CD4-positive, alpha-beta T cell (primary cell): ENCODE results near the gene STAT3. TPM values are rescaled to one million over a fixed set of nuclear protein-coding genes. Genes with fewer than 3 reads are reported as not detected.
"Not testable (repeated sequence)": the region's sequence is repeated elsewhere in the genome, so short reads cannot be mapped to it uniquely, and the experiment has no call there.

Experiments
- ATAC-seq: fragments of 200-7000 bp; cut with Tn5 transposase; one replicate; pipeline ENCODE4 v1.10.0; 2022; ENCODE audit warnings: mild to moderate bottlenecking; ENCODE audit not compliant: poor library complexity
- CTCF ChIA-PET: fragments of 350-600 bp; sonication (Branson Sonifier 250); formaldehyde crosslinking; loops from one replicate; lab custom pipeline; 2021; ENCODE audit warnings: antibody characterized with exemption, inconsistent platforms; lab: Charles Lee
- POLR2A ChIA-PET: fragments of 350-600 bp; sonication (Branson Sonifier 250); formaldehyde crosslinking; loops from one replicate; lab custom pipeline; 2021; ENCODE audit warnings: antibody characterized with exemption, inconsistent platforms; lab: Charles Lee
- DNase-seq, 14 experiments: peaks; one replicate each; pipeline ENCODE4 v3.0.0-alpha.2; 2013 to 2020; ENCODE audit warnings: mixed read lengths in 2 of 14
- H3K27ac ChIP-seq, 2 donors: one replicate each; pipeline versions ENCODE4 v1.5.1 to v1.7.0; 2013; ENCODE audit warnings: low read length in 2 of 2, low read depth in 1 of 2, mild to moderate bottlenecking in 1 of 2
- H3K27me3 ChIP-seq, 2 experiments: 1 replicate in 1 of 2; 2 replicates in 1 of 2; pipeline versions ENCODE4 v1.6.1 to v1.7.0; 2013; ENCODE audit warnings: low read length in 2 of 2, control low read depth in 1 of 2, mild to moderate bottlenecking in 1 of 2, moderate library complexity in 1 of 2; ENCODE audit not compliant: insufficient read depth in 2 of 2, control insufficient read depth in 1 of 2
- H3K36me3 ChIP-seq: one replicate; pipeline ENCODE4 v1.6.1; 2013; ENCODE audit warnings: low read length, control low read depth; ENCODE audit not compliant: insufficient read depth
- H3K4me1 ChIP-seq: one replicate; pipeline ENCODE4 v1.6.1; 2013; ENCODE audit warnings: low read length, control low read depth; ENCODE audit not compliant: insufficient read depth
- H3K4me3 ChIP-seq: one replicate; pipeline ENCODE4 v1.5.1; 2013; ENCODE audit warnings: mild to moderate bottlenecking, low read length, moderate library complexity
- H3K9me3 ChIP-seq, 2 experiments: 1 replicate in 1 of 2; 2 replicates in 1 of 2; pipeline versions ENCODE4 v1.6.1 to v1.7.0; 2013; ENCODE audit warnings: low read length in 2 of 2, mild to moderate bottlenecking in 2 of 2, control low read depth in 1 of 2, moderate library complexity in 1 of 2; ENCODE audit not compliant: control insufficient read depth in 1 of 2, insufficient read depth in 1 of 2
- H3K27ac Mint-ChIP-seq: one replicate; pipeline ENCODE4 v1.8.0; 2020; ENCODE audit warnings: mixed read lengths
- H3K27me3 Mint-ChIP-seq: one replicate; pipeline ENCODE4 v1.8.0; 2021; ENCODE audit warnings: mixed read lengths
- H3K36me3 Mint-ChIP-seq: one replicate; pipeline ENCODE4 v1.8.0; 2021; ENCODE audit warnings: low read depth, mixed read lengths
- H3K4me1 Mint-ChIP-seq: one replicate; pipeline ENCODE4 v1.8.0; 2021; ENCODE audit warnings: low read depth, mixed read lengths
- H3K4me3 Mint-ChIP-seq: one replicate; pipeline ENCODE4 v1.8.0; 2020; ENCODE audit warnings: mild to moderate bottlenecking, mixed read lengths
- H3K9me3 Mint-ChIP-seq: one replicate; pipeline ENCODE4 v1.8.0; 2020; ENCODE audit warnings: mixed read lengths
- intact Hi-C, 2 experiments: fragments of 100-400 bp; cut with DNase I in 1 of 2; cut with micrococcal nuclease in 1 of 2; formaldehyde crosslinking; loops; one replicate each; pipeline versions ENCODE4 v1.15.1 to v1.9.0; 2023 to 2025; cut with DNase I, micrococcal nuclease
- total RNA-seq, 174 experiments: library from RNA in 2 of 174; stranded (reverse) in 2 of 174; gene quantifications; one replicate each; pipeline ENCODE4 v1.2.3 and lab custom pipeline; 2021 to 2026
- TF ChIP-seq, protein P1 (sequence below): fragments of 200-600 bp; IDR thresholded peaks from one replicate; pipeline ENCODE4 v1.8.0; 2022; ENCODE audit warnings: antibody characterized with exemption, mild to moderate bottlenecking

The STAT3 gene
- total RNA-seq, 2 experiments from 2014 or later = 315 to 319 TPM

DNA sequence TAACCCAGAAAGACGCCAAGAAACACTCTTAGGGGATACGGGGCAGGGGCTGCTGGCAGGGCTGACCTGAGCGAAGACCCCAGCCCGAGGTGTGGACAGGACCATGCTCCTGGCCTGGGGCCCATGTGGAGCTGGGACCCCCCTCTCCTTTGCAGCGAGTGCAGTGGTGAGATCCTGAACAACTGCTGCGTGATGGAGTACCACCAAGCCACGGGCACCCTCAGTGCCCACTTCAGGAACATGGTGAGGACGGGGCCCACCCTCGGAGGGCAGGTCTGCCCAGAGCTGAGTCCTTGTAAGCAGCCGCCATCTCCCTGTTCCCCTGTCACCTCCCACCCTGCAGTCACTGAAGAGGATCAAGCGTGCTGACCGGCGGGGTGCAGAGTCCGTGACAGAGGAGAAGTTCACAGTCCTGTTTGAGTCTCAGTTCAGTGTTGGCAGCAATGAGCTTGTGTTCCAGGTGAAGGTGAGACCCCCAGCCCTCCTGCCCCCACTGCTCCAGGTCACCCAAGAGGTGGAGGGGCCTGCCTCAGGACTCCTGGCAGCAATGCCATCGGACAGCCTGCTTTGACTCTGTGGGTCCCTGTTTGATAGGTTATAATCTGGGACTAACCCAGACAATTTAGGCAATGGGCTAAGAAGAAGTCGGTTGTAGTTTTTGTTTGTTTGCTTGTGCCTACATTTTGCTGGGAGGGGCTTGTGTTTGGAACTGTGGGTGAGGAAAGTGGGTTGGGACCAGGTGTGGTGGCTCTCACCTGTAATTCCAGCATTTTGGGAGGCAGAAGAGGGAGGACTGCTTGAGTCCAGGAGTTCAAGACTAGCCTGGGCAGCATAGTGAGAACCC is 83.8 kb downstream of the STAT3 start:
- ATAC-seq (no peak), DNase-seq (no peak)
- H3K4me1 Mint-ChIP-seq = peaks cover 20% of the 10 kb centered on the region
- peaks cover 82% of the 10 kb centered on the region for H3K36me3 Mint-ChIP-seq
- Histone ChIP-seq H3K36me3 (peaks cover 77% of the 10 kb centered on the region), H3K27me3 (no peaks in the 10 kb centered on the region), H3K4me1 (peaks cover 20% of the 10 kb centered on the region), H3K9me3 (peaks cover 0 to 6% of the 10 kb centered on the region in 2 experiments), H3K27ac (no peak overlapping the region), H3K4me3 (no peak overlapping the region)
- H3K27ac Mint-ChIP-seq = peak overlapping the region; percentile 75
- no peak overlapping the region for H3K4me3 Mint-ChIP-seq
- H3K27me3 Mint-ChIP-seq = no peaks in the 10 kb centered on the region
- H3K9me3 Mint-ChIP-seq = no peaks in the 10 kb centered on the region
- intact Hi-C loops = no loop called here
- POLR2A ChIA-PET = interaction anchor here (1.5 to 1.6 kb wide), 2 partner anchors 10 to 84 kb away, joined by 4 to 6 read pairs; partner anchors contain the start of gene STAT3
- CTCF ChIA-PET = interaction anchor here (0.7 kb wide), 1 partner anchor 82 kb away, joined by 3 read pairs; no protein-coding TSS in a partner anchor
- TF ChIP-seq, protein P1, sequence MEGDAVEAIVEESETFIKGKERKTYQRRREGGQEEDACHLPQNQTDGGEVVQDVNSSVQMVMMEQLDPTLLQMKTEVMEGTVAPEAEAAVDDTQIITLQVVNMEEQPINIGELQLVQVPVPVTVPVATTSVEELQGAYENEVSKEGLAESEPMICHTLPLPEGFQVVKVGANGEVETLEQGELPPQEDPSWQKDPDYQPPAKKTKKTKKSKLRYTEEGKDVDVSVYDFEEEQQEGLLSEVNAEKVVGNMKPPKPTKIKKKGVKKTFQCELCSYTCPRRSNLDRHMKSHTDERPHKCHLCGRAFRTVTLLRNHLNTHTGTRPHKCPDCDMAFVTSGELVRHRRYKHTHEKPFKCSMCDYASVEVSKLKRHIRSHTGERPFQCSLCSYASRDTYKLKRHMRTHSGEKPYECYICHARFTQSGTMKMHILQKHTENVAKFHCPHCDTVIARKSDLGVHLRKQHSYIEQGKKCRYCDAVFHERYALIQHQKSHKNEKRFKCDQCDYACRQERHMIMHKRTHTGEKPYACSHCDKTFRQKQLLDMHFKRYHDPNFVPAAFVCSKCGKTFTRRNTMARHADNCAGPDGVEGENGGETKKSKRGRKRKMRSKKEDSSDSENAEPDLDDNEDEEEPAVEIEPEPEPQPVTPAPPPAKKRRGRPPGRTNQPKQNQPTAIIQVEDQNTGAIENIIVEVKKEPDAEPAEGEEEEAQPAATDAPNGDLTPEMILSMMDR = no peak

DNA sequence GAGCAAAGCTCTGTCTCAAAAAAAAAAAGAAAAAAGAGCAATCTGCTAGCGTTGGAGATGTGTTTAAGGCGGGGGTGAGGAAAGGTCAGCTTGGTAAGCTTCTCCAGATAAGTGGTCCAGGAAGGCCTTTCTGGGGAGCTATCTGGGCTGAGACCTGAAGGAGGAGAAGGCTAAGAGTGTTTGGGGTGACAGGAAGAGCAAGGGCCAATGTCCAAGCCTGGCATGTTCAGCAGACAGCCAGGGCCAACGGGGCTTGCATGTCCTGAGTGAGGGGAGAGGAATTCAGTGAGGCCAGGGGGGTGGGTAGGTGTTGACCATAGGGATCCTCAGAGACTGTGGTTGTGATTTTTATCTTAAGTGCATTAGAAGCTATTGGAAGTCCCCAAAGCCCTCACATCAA is 84.5 kb downstream of the STAT3 start:
- no peaks in the 10 kb centered on the region for H3K27me3 ChIP-seq
- peaks cover 0 to 4% of the 10 kb centered on the region in 2 experiments for H3K9me3 ChIP-seq
- Mint-ChIP-seq H3K27me3 (no peaks in the 10 kb centered on the region), H3K4me1 (peaks cover 17% of the 10 kb centered on the region), H3K36me3 (peaks cover 79% of the 10 kb centered on the region), H3K9me3 (no peaks in the 10 kb centered on the region), H3K27ac (peak overlapping the region; percentile 13), H3K4me3 (peak overlapping the region; percentile 10)
- DNase-seq (no peak), ATAC-seq (no peak)
- intact Hi-C loops = no loop called here
- H3K36me3 ChIP-seq = peaks cover 77% of the 10 kb centered on the region
- no peak overlapping the region for H3K27ac ChIP-seq
- H3K4me1 ChIP-seq = peaks cover 20% of the 10 kb centered on the region
- no peak overlapping the region for H3K4me3 ChIP-seq
- CTCF ChIA-PET = interaction anchor here (0.5 kb wide), 1 partner anchor 113 kb away, joined by 3 read pairs; no protein-coding TSS in a partner anchor
- TF ChIP-seq, protein P1 = no peak
- POLR2A ChIA-PET = interaction anchor here (1.1 to 1.6 kb wide), 3 partner anchors 9 to 85 kb away, joined by 4 to 6 read pairs (median 5); partner anchors contain the start of gene STAT3

DNA sequence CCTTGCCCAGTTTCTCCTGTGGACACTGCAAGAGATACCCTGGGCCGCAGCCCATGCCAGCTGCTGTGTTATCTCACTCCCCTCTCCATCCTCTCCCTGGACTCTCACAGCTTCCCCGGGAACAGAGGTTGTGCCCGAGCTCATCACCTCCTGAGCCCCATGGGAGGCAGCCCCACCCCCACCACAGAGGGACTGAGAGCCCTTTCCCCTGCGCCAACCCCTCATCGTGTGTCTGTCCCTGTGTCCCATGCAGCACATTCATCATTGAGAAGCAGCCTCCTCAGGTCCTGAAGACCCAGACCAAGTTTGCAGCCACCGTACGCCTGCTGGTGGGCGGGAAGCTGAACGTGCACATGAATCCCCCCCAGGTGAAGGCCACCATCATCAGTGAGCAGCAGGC is 87.2 kb downstream of the STAT3 start:
- H3K36me3 ChIP-seq = peaks cover 68% of the 10 kb centered on the region
- Mint-ChIP-seq H3K27ac (no peak overlapping the region), H3K4me3 (no peak overlapping the region)

DNA sequence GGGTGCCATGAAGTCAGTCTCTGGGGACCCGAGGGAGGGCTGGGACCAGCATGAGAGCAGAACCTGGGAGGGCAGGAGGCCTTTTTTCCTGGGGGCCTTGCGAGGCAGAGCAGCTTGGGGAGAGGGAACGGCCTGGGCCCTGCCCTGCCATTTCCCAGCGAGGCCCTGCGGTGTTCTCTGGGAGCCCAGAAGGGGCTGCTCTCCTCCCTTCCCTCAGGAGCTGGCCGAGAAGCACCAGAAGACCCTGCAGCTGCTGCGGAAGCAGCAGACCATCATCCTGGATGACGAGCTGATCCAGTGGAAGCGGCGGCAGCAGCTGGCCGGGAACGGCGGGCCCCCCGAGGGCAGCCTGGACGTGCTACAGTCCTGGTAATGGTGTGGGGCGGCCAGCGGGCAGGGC is 88.3 kb downstream of the STAT3 start:
- H3K27ac Mint-ChIP-seq, H3K27me3 Mint-ChIP-seq, DNase-seq, H3K9me3 Mint-ChIP-seq, H3K27me3 ChIP-seq, H3K27ac ChIP-seq, POLR2A ChIA-PET, CTCF ChIA-PET, ATAC-seq, H3K9me3 ChIP-seq, H3K4me1 ChIP-seq, H3K4me3 ChIP-seq, H3K4me1 Mint-ChIP-seq, intact Hi-C loops, H3K4me3 Mint-ChIP-seq: not testable (repeated sequence)
- H3K36me3 ChIP-seq = peaks cover 73% of the 10 kb centered on the region
- peaks cover 72% of the 10 kb centered on the region for H3K36me3 Mint-ChIP-seq

More for the DNA sequence above, 87.2 kb downstream of the STAT3 start:
- no peak overlapping the region for H3K4me3 ChIP-seq
- no peak for DNase-seq
- Mint-ChIP-seq H3K36me3 (peaks cover 69% of the 10 kb centered on the region), H3K9me3 (no peaks in the 10 kb centered on the region), H3K27me3 (no peaks in the 10 kb centered on the region), H3K4me1 (peaks cover 10% of the 10 kb centered on the region)
- H3K27me3 ChIP-seq = no peaks in the 10 kb centered on the region
- H3K9me3 ChIP-seq = peaks cover 0 to 4% of the 10 kb centered on the region in 2 experiments
- ChIA-PET POLR2A (no interaction called here), CTCF (no interaction called here)
- TF ChIP-seq, protein P1 = no peak
- intact Hi-C loops = no loop called here
- no peak for ATAC-seq
- no peak overlapping the region for H3K27ac ChIP-seq
- H3K4me1 ChIP-seq = peaks cover 8% of the 10 kb centered on the region

DNA sequence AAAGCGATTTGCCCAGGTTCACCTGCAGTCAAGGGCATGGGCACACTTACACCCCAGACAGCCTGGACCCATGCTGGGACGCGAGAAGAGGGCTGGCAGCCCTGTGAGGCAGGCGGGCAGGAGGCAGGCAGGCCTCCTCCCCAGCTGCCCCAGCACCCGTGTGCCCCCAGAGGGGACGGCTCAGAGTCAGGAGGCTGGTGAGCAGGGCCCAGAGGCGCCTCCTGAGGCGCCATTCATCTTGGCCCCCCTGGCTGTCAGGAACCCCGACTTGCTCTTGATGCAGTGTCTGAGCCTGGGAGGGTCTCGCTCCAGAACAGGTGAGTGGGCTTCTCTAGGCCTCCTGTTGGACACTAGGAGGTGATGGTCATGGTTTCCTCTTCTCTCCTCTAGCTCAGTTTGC is 88.9 kb downstream of the STAT3 start:
- H3K4me3 Mint-ChIP-seq, DNase-seq, H3K4me1 ChIP-seq, H3K4me3 ChIP-seq, intact Hi-C loops, CTCF ChIA-PET, H3K9me3 Mint-ChIP-seq, H3K4me1 Mint-ChIP-seq, H3K27ac ChIP-seq, H3K27me3 Mint-ChIP-seq, H3K27me3 ChIP-seq, H3K9me3 ChIP-seq, H3K27ac Mint-ChIP-seq, ATAC-seq, POLR2A ChIA-PET: not testable (repeated sequence)
- H3K36me3 Mint-ChIP-seq = peaks cover 71% of the 10 kb centered on the region
- H3K36me3 ChIP-seq = peaks cover 74% of the 10 kb centered on the region
